GM12891 (cell line): Measurements from ENCODE around the gene PIP5K1B.
"Not testable (repeated sequence)": the region's sequence is repeated elsewhere in the genome, so short reads cannot be mapped to it uniquely, and the experiment has no call there.

ENCODE experiments used
- DNase-seq: peaks from one replicate; pipeline ENCODE4 v3.0.0; 2011; ENCODE audit warnings: low spot score; ENCODE audit not compliant: insufficient read length
- FAIRE-seq: peaks from 2 replicates; lab custom pipeline; 2011; peaks lifted over from hg19 to GRCh38; lab: Jason Lieb, UNC
- PAX5 ChIP-seq: IDR thresholded peaks from 2 replicates; pipeline ENCODE4 v1.6.1; 2011; ENCODE audit warnings: low read length, moderate library complexity, mild to moderate bottlenecking; ENCODE audit not compliant: insufficient read depth, severe bottlenecking
- POLR2A ChIP-seq: IDR thresholded peaks from 2 replicates; pipeline ENCODE4 v1.6.1; 2011; ENCODE audit warnings: low read depth, low read length, control low read depth
- POLR2AphosphoS5 ChIP-seq: IDR thresholded peaks from 2 replicates; pipeline ENCODE4 v1.6.1; 2011; ENCODE audit warnings: low read depth, low read length, control low read depth
- POU2F2 ChIP-seq: IDR thresholded peaks from 2 replicates; pipeline ENCODE4 v1.6.1; 2011; ENCODE audit warnings: low read depth, mild to moderate bottlenecking, control low read depth, low read length, moderate library complexity
- SPI1 ChIP-seq: IDR thresholded peaks from 2 replicates; pipeline ENCODE4 v1.6.1; 2011; ENCODE audit warnings: low read depth, low read length, control low read depth
- TAF1 ChIP-seq: IDR thresholded peaks from 2 replicates; pipeline ENCODE4 v1.6.1; 2011; ENCODE audit warnings: low read depth, low read length, control low read depth

PIP5K1B gene

DNA sequence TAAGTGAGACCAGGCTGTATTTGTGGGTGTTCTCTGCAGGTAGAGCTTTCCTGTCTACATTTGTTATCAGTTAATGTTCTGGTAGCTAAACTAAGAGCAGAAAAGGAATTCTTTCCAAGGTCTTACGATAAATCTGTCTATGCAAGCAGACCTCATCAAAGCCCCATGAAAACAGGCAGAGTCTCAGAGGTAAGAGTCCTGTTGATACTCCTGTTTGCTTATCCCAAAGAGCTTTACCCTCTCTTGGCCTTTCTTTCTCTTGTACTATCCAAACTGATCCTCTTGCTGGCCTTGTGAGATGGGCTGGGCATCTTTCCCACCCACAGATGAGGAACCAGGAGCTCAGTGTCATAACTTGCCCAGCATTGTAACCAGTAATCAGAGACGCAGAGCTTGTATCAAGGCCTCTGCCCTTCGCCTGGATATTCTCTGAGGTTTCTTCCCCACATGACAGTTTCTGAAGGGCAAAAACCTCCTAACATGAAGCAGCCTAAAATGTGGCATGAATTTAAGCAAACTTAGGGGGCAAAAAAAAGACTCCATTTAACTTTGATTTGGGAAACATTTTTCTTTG, 275.4 kb downstream of the PIP5K1B start:
- no peak for DNase-seq
- peak; percentile 35 for FAIRE-seq
- no peak for TF ChIP-seq POLR2A
- no peak for TF ChIP-seq TAF1
- TF ChIP-seq SPI1: no peak
- TF ChIP-seq POLR2AphosphoS5: no peak
- TF ChIP-seq POU2F2: no peak
- no peak for TF ChIP-seq PAX5

DNA sequence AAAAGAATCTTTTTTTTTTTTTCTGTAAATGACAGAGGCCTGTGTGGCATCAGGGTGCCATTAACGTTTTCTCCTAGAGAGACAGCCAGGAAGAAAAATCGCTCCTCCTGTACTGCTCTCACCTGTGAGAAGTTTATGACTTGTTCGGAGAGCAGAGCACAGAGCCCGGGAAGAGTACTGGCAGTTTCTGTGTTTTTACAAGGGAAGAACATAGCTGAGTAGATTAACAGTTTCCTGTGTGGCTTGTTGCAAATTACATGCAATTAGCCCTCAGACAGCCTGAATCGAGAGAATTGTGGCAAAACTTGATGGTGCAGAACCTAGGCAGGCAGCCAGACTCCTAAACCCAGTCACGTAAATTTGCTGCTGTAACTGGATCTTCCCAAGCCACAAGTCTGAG, 276.7 kb downstream of the PIP5K1B start:
- FAIRE-seq: peak; percentile 93
- no peak for DNase-seq
- TF ChIP-seq PAX5: no peak
- TF ChIP-seq POLR2A: no peak
- TF ChIP-seq SPI1: no peak

DNA sequence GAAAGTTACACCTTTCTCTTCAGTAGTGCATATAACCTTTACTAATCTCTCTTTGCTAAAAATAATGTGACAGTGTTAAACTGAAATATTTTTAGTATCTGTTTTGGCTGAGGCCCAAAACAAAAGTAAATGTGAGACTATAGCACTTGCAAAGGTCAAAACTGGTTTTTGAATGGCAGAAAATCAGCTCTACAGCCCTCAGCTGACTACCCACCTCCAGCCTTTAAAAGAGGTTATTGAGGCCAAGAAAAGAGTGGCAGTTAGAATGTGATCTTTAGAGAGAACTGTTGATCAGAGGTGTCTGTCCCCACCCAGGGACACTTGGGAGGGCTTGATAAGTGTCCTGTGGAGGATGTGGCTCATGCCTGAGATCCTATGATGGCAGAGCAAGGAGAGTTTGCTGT, 278.0 kb downstream of the PIP5K1B start:
- TF ChIP-seq SPI1 (no peak), PAX5 (no peak), POU2F2 (no peak), POLR2AphosphoS5 (no peak), TAF1 (no peak), POLR2A (no peak)
- FAIRE-seq (no peak), DNase-seq (no peak)

DNA sequence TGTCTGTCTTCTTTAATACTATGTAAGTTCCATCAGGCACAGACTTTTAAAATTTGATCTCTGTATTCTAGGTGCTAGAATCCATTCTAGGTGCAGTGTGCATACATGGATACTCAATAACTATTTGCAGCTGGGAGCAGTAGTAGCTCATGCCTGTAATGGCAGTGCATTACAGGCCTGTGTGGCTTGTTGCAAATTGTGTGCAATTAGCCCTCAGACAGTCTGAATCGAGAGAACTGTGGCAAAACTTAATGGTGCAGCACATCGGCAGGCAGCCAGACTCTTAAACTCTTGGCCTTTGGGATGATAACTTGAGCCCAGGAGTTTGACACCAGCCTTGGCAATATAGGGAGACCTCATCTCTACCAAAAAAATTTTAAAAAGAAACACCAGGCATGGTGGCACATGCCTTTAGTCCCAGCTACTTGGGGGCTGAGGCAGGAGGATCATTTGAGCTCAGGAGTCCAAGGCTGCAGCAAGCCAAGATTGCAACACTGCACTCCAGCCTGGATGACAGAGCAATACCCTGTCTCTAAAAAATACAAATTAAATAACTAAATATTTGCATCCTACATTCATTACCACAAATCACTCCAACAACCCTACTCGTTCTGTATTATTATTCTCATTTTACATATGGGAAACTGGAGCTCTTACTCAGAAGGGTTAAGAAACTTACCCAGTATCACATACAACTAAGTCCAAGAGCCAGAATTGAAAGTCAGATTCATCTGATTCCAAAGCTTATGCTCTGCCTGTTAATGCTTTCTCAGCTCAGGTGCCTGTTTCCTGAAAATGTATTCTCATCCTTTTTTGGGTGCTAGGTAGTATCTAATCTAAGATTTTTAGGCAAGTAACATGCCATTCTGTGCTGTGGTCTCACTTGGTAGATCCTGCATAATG, 278.7 kb downstream of the PIP5K1B start:
- DNase-seq: no peak
- no peak for TF ChIP-seq POU2F2
- TF ChIP-seq TAF1: no peak
- peak; percentile 43 for FAIRE-seq

DNA sequence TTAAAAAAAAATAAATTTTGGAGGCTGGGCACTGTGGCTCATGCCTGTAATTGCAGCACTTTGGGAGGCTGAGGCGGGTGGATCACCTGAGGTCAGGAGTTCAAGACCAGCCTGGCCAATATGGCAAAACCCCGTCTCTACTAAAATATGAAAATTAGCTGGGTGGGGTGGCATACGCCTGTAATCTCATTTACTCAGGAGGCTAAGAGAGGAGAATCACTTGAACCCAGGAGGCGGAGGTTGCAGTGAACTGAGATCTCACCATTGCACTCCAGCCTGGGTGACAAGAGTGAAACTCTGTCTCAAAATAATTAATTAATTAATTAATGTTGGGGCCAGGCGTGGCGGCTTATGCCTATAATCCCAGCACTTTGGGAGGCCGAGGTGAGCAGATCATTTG, 281.9 kb downstream of the PIP5K1B start:
- FAIRE-seq, DNase-seq: not testable (repeated sequence)

DNA sequence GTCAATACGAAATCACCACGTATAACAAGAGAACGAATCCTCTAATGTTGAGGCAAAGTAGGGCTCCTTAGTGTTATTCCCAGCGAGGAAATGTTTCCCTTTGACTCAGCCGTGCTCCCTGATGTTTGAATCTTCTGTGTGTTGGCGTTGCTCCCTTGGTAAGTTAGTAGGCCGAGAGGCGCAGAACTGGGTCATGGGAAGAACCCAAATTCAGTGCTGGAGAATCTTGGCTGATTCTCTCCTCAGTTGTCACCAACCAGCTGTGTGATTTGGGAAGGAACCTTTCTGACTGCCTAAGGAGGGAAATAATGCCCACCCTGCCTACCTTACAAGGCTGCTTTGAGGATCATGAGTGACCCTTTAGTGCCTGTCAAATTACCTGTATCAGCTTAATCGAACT, 286.4 kb downstream of the PIP5K1B start:
- no peak for TF ChIP-seq SPI1
- TF ChIP-seq POU2F2: no peak
- TF ChIP-seq TAF1: no peak
- TF ChIP-seq PAX5: no peak
- TF ChIP-seq POLR2AphosphoS5: no peak
- TF ChIP-seq POLR2A: no peak
- FAIRE-seq (no peak), DNase-seq (no peak)

DNA sequence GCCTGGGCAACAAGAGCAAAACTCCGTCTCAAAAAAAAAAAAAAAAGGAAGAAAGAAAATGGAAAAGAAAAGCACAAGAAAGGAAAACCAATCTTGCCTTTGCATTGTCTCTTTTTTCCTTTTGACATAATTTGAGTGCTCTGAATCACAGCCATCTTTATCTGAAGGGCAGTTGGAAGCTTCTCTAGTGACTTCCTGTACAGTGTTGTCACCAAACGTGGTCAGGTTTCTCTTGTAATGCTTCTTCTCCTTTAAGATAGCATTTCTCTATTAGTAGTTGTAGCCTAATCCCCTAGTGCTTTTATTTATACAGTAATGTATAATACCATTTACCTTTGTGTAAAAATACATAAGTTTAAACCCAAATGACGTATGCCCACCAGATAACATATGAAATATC, 290.7 kb downstream of the PIP5K1B start:
- no peak for DNase-seq
- no peak for TF ChIP-seq TAF1
- no peak for TF ChIP-seq POLR2A
- no peak for TF ChIP-seq POU2F2
- no peak for TF ChIP-seq POLR2AphosphoS5
- TF ChIP-seq SPI1: no peak
- TF ChIP-seq PAX5: no peak
- FAIRE-seq: no peak

DNA sequence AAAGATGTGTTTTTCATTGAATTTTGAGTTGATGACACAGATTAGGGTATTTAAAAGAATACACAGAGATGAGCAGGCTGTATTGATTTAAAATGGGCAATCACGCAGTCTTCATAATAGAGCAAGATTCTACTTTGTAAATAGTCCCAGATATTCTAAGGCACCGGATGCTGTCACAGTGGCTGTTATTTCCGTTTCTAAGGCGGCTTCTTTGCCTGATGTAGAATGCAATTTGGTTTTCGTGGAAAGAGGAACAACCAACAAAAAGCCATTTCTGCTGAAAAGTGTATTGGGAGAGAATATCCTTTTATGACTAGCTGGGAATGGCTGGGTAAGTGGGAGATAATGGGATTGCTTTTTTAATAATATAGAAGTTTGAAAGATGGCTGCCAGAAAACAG, 291.4 kb downstream of the PIP5K1B start:
- TF ChIP-seq SPI1: no peak
- no peak for TF ChIP-seq POLR2A
- TF ChIP-seq POLR2AphosphoS5: no peak
- no peak for TF ChIP-seq TAF1
- no peak for TF ChIP-seq POU2F2
- FAIRE-seq: no peak
- no peak for DNase-seq

DNA sequence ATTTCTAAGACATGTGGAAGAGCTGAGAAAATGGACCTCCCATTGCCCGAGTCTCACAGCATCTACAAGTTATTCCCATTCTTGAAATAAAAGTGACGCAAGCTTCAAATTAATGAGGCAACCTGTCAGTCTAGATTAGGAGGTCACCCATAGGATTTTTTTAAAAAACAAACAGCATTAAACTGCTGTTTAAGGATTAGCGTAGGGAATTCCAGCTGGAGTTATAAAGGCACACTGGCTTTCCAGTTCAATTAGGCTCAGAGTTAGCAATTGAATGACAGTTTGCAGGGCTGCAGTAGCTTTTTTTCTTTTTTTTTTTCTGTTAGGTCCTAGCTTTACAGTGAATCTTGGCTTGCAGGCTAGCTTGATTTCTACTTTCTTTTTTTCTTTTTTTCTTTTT, 292.6 kb downstream of the PIP5K1B start:
- no peak for FAIRE-seq
- no peak for TF ChIP-seq SPI1
- no peak for DNase-seq

DNA sequence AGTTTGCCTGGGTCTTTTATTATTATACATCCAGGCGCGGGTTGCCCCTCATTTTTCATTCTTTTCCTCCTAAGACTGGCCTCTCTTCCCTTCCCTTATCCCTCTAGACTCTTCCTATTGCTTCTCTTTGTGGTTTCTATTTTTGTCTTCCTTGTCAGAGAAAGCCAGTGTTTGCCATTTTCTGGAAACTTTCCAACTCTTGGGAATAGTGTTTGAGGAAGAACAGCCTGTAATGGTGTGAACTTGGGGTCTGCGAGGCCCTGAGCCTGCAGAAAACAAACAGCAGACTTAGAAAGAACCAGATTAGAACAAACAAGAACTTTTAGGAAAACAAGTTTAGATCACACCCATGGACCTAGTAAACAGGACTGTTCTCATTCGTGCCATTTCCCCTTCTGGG, 293.3 kb downstream of the PIP5K1B start:
- FAIRE-seq (no peak), DNase-seq (no peak)
- no peak for TF ChIP-seq POLR2A
- no peak for TF ChIP-seq POLR2AphosphoS5
- no peak for TF ChIP-seq SPI1
- no peak for TF ChIP-seq PAX5
- TF ChIP-seq POU2F2: no peak
- TF ChIP-seq TAF1: no peak
